Uterus (tissue), 4 donors: Measurements from ENCODE around the gene CAMLG. TPM values are rescaled to one million over a fixed set of nuclear protein-coding genes. Genes with fewer than 3 reads are reported as not detected.
"Not testable (repeated sequence)": the region's sequence is repeated elsewhere in the genome, so short reads cannot be mapped to it uniquely, and the experiment has no call there.

ENCODE experiments used
- DNase-seq, 2 donors: peaks; one replicate each; pipeline ENCODE4 v3.0.0-alpha.2; 2019 to 2020
- H3K27ac ChIP-seq, 2 donors: fragments of 200-600 bp; sonication (generic); 1 replicate in 1 of 2; 2 replicates in 1 of 2; pipeline ENCODE4 v1.5.1; 2016 to 2018
- H3K27me3 ChIP-seq, 2 donors: fragments of 200-600 bp; sonication (generic); one replicate each; pipeline ENCODE4 v1.5.1; 2018 to 2019; ENCODE audit warnings: control low read depth in 1 of 2
- H3K36me3 ChIP-seq, 2 donors: fragments of 200-600 bp; sonication (generic); one replicate each; pipeline ENCODE4 v1.5.1; 2019; ENCODE audit warnings: control low read depth in 1 of 2
- H3K4me1 ChIP-seq, 2 donors: fragments of 200-600 bp; sonication (generic); one replicate each; pipeline ENCODE4 v1.5.1; 2018 to 2019; ENCODE audit warnings: control low read depth in 1 of 2
- H3K4me3 ChIP-seq, 2 donors: fragments of 200-600 bp; sonication (generic); 1 replicate in 1 of 2; 2 replicates in 1 of 2; pipeline ENCODE4 v1.5.1; 2018 to 2019; ENCODE audit warnings: mild to moderate bottlenecking in 1 of 2
- H3K9me3 ChIP-seq, 2 donors: fragments of 200-600 bp; sonication (generic); one replicate each; pipeline ENCODE4 v1.5.1; 2019; ENCODE audit warnings: control low read depth in 1 of 2
- POLR2A ChIP-seq, 2 donors: fragments of 450-650 bp; IDR thresholded peaks; one replicate each; pipeline ENCODE4 v1.6.1; 2016; ENCODE audit warnings: antibody characterized with exemption in 2 of 2, mild to moderate bottlenecking in 1 of 2, moderate library complexity in 1 of 2
- intact Hi-C: fragments of 100-400 bp; cut with DNase I; formaldehyde crosslinking; loops from one replicate; pipeline ENCODE4 v1.15.1; 2023; ENCODE audit warnings: low total_unique reads
- total RNA-seq, 4 donors: library from RNA; depleted of rRNA in 3 of 4; stranded (reverse); fragments of >200 nt in 3 of 4; gene quantifications; one replicate each; pipeline versions ENCODE4 v1.1.0 to v1.2.4, GENCODE V29; 2014 to 2023
- TF ChIP-seq, protein P1 (sequence below), 4 experiments: fragments of 200-600 bp in 2 of 4; fragments of 450-650 bp in 2 of 4; sonication (generic) in 2 of 4; IDR thresholded peaks; one replicate each; pipeline ENCODE4 v1.5.1; 2016 to 2019; ENCODE audit warnings: antibody characterized with exemption in 4 of 4, mild to moderate bottlenecking in 2 of 4, moderate library complexity in 1 of 4
- donor health status: DM: yes; HTN: yes; CAD: no.

CAMLG gene
- total RNA-seq, 4 donors from 2014 or later, result 44.7 to 56.6 (median 49.4) TPM

DNA sequence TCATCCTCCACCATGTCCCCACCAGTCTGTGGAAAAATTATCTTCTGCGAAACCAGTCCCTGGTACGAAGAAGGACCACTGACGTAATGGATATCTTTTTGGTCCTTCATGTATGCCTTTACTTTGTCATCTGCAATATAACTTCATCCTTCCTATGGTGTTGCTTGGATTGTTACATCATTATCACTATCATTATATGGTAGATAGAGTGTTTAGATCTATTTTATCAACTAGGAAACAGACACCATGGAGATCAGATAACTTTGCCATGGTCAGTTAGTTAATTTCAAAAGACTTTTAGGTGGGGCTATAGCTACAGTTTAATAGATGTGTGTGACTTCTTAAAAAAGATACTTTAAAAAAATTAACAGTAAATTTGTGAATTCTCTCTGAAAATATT is 23.8 kb upstream of the CAMLG start:
- TF ChIP-seq POLR2A (IDR thresholded peaks at IDR 0.05), result no peak
- TF ChIP-seq, protein P1, sequence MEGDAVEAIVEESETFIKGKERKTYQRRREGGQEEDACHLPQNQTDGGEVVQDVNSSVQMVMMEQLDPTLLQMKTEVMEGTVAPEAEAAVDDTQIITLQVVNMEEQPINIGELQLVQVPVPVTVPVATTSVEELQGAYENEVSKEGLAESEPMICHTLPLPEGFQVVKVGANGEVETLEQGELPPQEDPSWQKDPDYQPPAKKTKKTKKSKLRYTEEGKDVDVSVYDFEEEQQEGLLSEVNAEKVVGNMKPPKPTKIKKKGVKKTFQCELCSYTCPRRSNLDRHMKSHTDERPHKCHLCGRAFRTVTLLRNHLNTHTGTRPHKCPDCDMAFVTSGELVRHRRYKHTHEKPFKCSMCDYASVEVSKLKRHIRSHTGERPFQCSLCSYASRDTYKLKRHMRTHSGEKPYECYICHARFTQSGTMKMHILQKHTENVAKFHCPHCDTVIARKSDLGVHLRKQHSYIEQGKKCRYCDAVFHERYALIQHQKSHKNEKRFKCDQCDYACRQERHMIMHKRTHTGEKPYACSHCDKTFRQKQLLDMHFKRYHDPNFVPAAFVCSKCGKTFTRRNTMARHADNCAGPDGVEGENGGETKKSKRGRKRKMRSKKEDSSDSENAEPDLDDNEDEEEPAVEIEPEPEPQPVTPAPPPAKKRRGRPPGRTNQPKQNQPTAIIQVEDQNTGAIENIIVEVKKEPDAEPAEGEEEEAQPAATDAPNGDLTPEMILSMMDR (IDR thresholded peaks at IDR 0.05), result no peak
- DNase-seq, result no peak
- intact Hi-C loops, result no loop called here
- Histone ChIP-seq H3K9me3 (no peaks in the 10 kb centered on the region), H3K36me3 (no peaks in the 10 kb centered on the region), H3K27ac (no peak overlapping the region), H3K4me3 (no peak overlapping the region), H3K27me3 (no peaks in the 10 kb centered on the region), H3K4me1 (no peaks in the 10 kb centered on the region)

- H3K4me1 ChIP-seq, H3K9me3 ChIP-seq, H3K27ac ChIP-seq, H3K4me3 ChIP-seq, H3K27me3 ChIP-seq, DNase-seq, H3K36me3 ChIP-seq, intact Hi-C loops: not testable (repeated sequence)
Observed at GRCh38 chr5:134715466-134715865, 22.9 kb upstream of the CAMLG start.

GRCh38 chr5:134724872-134725271 is 13.5 kb upstream of the CAMLG start:
- no peak for DNase-seq
- Histone ChIP-seq H3K36me3 (no peaks in the 10 kb centered on the region), H3K27ac (no peak overlapping the region), H3K9me3 (no peaks in the 10 kb centered on the region), H3K4me3 (no peak overlapping the region), H3K4me1 (no peaks in the 10 kb centered on the region), H3K27me3 (no peaks in the 10 kb centered on the region)
- TF ChIP-seq POLR2A (IDR thresholded peaks at IDR 0.05), result no peak
- TF ChIP-seq, protein P1 (IDR thresholded peaks at IDR 0.05), result no peak
- intact Hi-C loops, result no loop called here

- intact Hi-C loops, result no loop called here
- TF ChIP-seq, protein P1 (IDR thresholded peaks at IDR 0.05), result no peak
- no peak for TF ChIP-seq POLR2A (IDR thresholded peaks at IDR 0.05)
- no peak for DNase-seq
Observed at GRCh38 chr5:134732819-134733218, 5.5 kb upstream of the CAMLG start.

DNA sequence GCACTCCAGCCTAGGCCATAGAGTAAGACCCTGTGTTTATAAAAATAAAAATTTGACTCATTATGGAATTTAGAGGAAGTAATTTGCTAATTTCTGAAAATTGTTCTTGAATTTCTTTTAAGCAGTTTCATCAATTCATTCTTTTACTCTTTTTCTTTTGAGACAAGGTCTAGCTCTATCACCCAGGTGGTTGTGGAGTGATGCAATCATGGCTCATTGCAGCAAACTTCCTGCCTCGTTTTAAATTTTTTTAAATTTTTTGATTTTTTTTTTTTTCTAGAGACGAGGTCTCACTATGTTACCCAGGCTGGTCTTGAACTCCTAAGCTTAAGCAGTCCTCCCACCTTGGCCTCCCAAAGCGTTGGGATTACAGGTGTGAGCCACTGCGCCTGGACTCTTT is 3.1 kb upstream of the CAMLG start:
- no peak for DNase-seq
- intact Hi-C loops, result no loop called here
- H3K36me3 ChIP-seq, result no peaks in the 10 kb centered on the region
- H3K27ac ChIP-seq, result no peak overlapping the region
- H3K4me1 ChIP-seq, result peaks cover 0 to 4% of the 10 kb centered on the region in 2 donors
- no peak for TF ChIP-seq POLR2A (IDR thresholded peaks at IDR 0.05)
- TF ChIP-seq, protein P1 (IDR thresholded peaks at IDR 0.05), result no peak
- H3K9me3 ChIP-seq, result no peaks in the 10 kb centered on the region
- no peaks in the 10 kb centered on the region for H3K27me3 ChIP-seq
- H3K4me3 ChIP-seq, result no peak overlapping the region

More at GRCh38 chr5:134732819-134733218, 5.5 kb upstream of the CAMLG start:
- Histone ChIP-seq H3K4me3 (no peak overlapping the region), H3K36me3 (no peaks in the 10 kb centered on the region), H3K9me3 (no peaks in the 10 kb centered on the region), H3K27ac (no peak overlapping the region), H3K27me3 (no peaks in the 10 kb centered on the region), H3K4me1 (no peaks in the 10 kb centered on the region)

DNA sequence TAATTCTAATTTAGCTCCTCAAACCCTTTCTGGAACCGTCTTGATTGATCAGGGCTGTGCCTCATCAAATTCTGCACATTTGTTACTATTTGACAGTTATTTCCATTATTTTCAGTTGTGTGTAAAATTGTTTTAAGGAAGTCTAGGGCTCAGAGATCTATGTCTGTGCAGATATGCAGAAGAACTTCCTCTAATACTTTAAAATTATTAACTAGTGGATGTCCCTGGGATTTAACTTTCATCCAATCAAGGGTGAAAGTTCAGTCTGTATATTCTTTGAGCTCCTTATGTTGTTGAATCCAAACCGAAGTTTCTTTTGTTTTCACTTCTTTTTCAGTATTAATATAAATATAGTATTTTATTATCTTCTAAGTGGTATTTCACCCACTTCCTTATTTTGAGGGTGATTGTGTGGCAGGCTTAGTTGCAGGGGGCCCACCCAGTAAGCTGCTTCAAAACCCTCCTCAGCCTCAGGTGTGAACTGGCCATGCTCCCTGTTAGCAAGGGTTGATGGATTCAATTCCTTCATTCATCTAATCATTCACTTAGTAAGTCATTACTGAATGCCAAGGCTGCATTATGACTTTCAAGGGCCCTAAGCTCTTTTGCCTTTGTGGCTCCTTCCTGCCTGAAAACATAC is 2.1 kb upstream of the CAMLG start:
- Histone ChIP-seq H3K4me3 (no peak overlapping the region), H3K27ac (no peak overlapping the region), H3K9me3 (no peaks in the 10 kb centered on the region), H3K4me1 (peaks cover 0 to 4% of the 10 kb centered on the region in 2 donors), H3K36me3 (no peaks in the 10 kb centered on the region), H3K27me3 (no peaks in the 10 kb centered on the region)
- intact Hi-C loops, result no loop called here
- TF ChIP-seq, protein P1 (IDR thresholded peaks at IDR 0.05), result no peak
- TF ChIP-seq POLR2A (IDR thresholded peaks at IDR 0.05), result no peak
- no peak for DNase-seq
